B cell (primary cell): ENCODE data around the gene CD300LG. TPM values are rescaled to one million over a fixed set of nuclear protein-coding genes. Genes with fewer than 3 reads are reported as not detected.

Source experiments
- ATAC-seq: fragments of 200-7000 bp; cut with Tn5 transposase; one replicate; pipeline ENCODE4 v1.10.0; 2021; ENCODE audit warnings: low read depth, mild to moderate bottlenecking, moderate number of reproducible peaks, moderate library complexity
- CTCF ChIA-PET: fragments of 350-600 bp; sonication (Branson Sonifier 250); formaldehyde crosslinking; loops from one replicate; lab custom pipeline; 2021; ENCODE audit warnings: antibody characterized with exemption, inconsistent platforms; lab: Charles Lee
- POLR2A ChIA-PET: fragments of 350-600 bp; sonication (Branson Sonifier 250); formaldehyde crosslinking; loops from one replicate; lab custom pipeline; 2021; ENCODE audit warnings: antibody characterized with exemption; lab: Charles Lee
- DNase-seq: peaks from one replicate; pipeline ENCODE4 v3.0.0; 2013
- H2AFZ ChIP-seq: 2 replicates; pipeline ENCODE4 v1.6.1; 2012; ENCODE audit warnings: mild to moderate bottlenecking, low read depth, low read length; ENCODE audit not compliant: insufficient read depth, poor library complexity, severe bottlenecking
- H3K27ac ChIP-seq, 2 donors: 1 replicate in 1 of 2; 2 replicates in 1 of 2; pipeline ENCODE4 v1.5.1; 2012 to 2013; ENCODE audit warnings: low read length in 2 of 2, mild to moderate bottlenecking in 2 of 2, moderate library complexity in 1 of 2
- H3K27me3 ChIP-seq, 4 experiments: fragments of 200-600 bp in 1 of 4; sonication (generic) in 1 of 4; replicated peaks in 1 of 4; 1 replicate in 2 of 4; 2 replicates in 2 of 4; pipeline versions ENCODE4 v1.6.1 to v1.7.0; 2013 to 2016; ENCODE audit warnings: low read length in 3 of 4, mild to moderate bottlenecking in 2 of 4, mixed read lengths in 1 of 4, moderate library complexity in 1 of 4; ENCODE audit not compliant: insufficient read depth in 4 of 4, control insufficient read depth in 3 of 4; ENCODE audit errors: control extremely low read depth in 1 of 4
- H3K36me3 ChIP-seq, 2 experiments: replicated peaks in 1 of 2; 1 replicate in 1 of 2; 2 replicates in 1 of 2; pipeline versions ENCODE4 v1.6.1 to v1.7.1; 2013; ENCODE audit warnings: low read length in 1 of 2; ENCODE audit not compliant: insufficient read depth in 2 of 2, control insufficient read depth in 1 of 2; ENCODE audit errors: control extremely low read depth in 1 of 2, extremely low read depth in 1 of 2
- H3K4me1 ChIP-seq, 2 donors: fragments of 200-600 bp in 1 of 2; sonication (generic) in 1 of 2; 1 replicate in 1 of 2; 2 replicates in 1 of 2; pipeline versions ENCODE4 v1.5.1 to v1.6.1; 2013 to 2017; ENCODE audit warnings: low read length in 2 of 2; ENCODE audit not compliant: control insufficient read depth in 2 of 2, insufficient read depth in 2 of 2
- H3K4me2 ChIP-seq: replicated peaks from 2 replicates; pipeline ENCODE3; 2012; ENCODE audit warnings: mild to moderate bottlenecking, low read depth, low read length; ENCODE audit not compliant: poor library complexity, severe bottlenecking
- H3K4me3 ChIP-seq, 5 experiments: fragments of 200-600 bp in 1 of 5; sonication (generic) in 1 of 5; 1 replicate in 3 of 5; 2 replicates in 2 of 5; pipeline versions ENCODE4 v1.5.1 to v1.7.0; 2011 to 2016; ENCODE audit warnings: low read length in 4 of 5, mild to moderate bottlenecking in 4 of 5, low read depth in 2 of 5, control low read depth in 1 of 5, moderate library complexity in 1 of 5; ENCODE audit not compliant: insufficient read depth in 1 of 5; ENCODE audit errors: control extremely low read depth in 1 of 5, extremely low read depth in 1 of 5
- H3K79me2 ChIP-seq: fragments of 200-600 bp; sonication (generic); one replicate; pipeline ENCODE4 v1.6.0; 2016; ENCODE audit warnings: low read length; ENCODE audit not compliant: control insufficient read depth, insufficient read depth
- H3K9ac ChIP-seq: fragments of 200-600 bp; sonication (generic); 2 replicates; pipeline ENCODE4 v1.6.1; 2017; ENCODE audit warnings: mild to moderate bottlenecking, low read length, moderate library complexity
- H3K9me3 ChIP-seq, 3 donors: one replicate each; pipeline versions ENCODE4 v1.6.1 to v1.7.1; 2013; ENCODE audit warnings: low read length in 2 of 3; ENCODE audit not compliant: control insufficient read depth in 2 of 3, insufficient read depth in 1 of 3; ENCODE audit errors: control extremely low read depth in 1 of 3
- H4K20me1 ChIP-seq: 2 replicates; pipeline ENCODE4 v1.6.0; 2012; ENCODE audit warnings: mild to moderate bottlenecking, low read length; ENCODE audit not compliant: insufficient read depth, control insufficient read depth, poor library complexity, severe bottlenecking
- H3K27ac Mint-ChIP-seq: one replicate; pipeline ENCODE4 v1.8.0; 2021; ENCODE audit warnings: mixed read lengths
- H3K27me3 Mint-ChIP-seq: one replicate; pipeline ENCODE4 v1.8.0; 2021; ENCODE audit warnings: mixed read lengths
- H3K4me1 Mint-ChIP-seq: one replicate; pipeline ENCODE4 v1.8.0; 2021; ENCODE audit warnings: mixed read lengths
- H3K4me3 Mint-ChIP-seq: one replicate; pipeline ENCODE4 v1.8.0; 2021; ENCODE audit warnings: mixed read lengths
- H3K9me3 Mint-ChIP-seq: one replicate; pipeline ENCODE4 v1.8.0; 2022; ENCODE audit warnings: mixed read lengths; ENCODE audit not compliant: insufficient read depth
- EZH2 ChIP-seq: IDR thresholded peaks from 2 replicates; pipeline ENCODE4 v1.6.1; 2012; ENCODE audit warnings: borderline replicate concordance, low read depth, mild to moderate bottlenecking, moderate library complexity, low read length; ENCODE audit not compliant: insufficient read depth, poor library complexity, severe bottlenecking
- WGBS: methylation state at CpG from one replicate; pipeline ENCODE4 v1.1.5; 2013; ENCODE audit warnings: missing lambda C conversion rate; ENCODE audit not compliant: insufficient coverage; 5-methylcytosine and 5-hydroxymethylcytosine counted together
- intact Hi-C: fragments of 100-400 bp; cut with micrococcal nuclease; formaldehyde crosslinking; loops from one replicate; pipeline ENCODE4 v1.10.0; 2022
- polyA plus RNA-seq: library from polyadenylated mRNA; depleted of rRNA; stranded (reverse); fragments of >200 nt; gene quantifications from 2 replicates; pipeline ENCODE4 v1.2.3, GENCODE V29; 2012
- total RNA-seq, 2 donors: library from RNA; stranded (reverse); fragments of 120-200 nt in 1 of 2; gene quantifications; 1 replicate in 1 of 2; 2 replicates in 1 of 2; pipeline versions ENCODE4 v1.2.3 to v1.2.4, GENCODE V29; 2013 to 2022
- TF ChIP-seq, protein P1 (sequence below): fragments of 200-600 bp; IDR thresholded peaks from one replicate; pipeline ENCODE4 v1.8.0; 2022; ENCODE audit warnings: antibody characterized with exemption, mild to moderate bottlenecking

The CD300LG gene
- total and polyA plus RNA-seq, 2 donors (not counting 1 experiment from before 2014, with no cell fraction given): not detected

DNA sequence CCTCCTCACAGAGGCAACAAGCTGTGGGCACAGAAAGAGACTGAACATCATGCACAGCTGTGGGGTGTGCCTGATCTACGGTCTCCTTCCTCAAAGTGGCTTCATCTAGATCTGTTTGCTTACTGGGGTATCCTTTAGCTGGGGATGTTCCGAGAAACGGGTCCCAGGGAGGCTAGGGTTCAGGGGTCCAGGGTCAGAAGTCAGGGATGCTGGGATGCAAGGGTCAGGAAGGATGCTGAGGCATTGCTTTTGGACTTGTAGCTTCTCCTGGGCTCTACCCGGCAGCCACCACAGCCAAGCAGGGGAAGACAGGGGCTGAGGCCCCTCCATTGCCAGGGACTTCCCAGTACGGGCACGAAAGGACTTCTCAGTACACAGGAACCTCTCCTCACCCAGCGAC, 6.6 kb downstream of the CD300LG start:
- Histone ChIP-seq H3K4me3 (no peak overlapping the region), H3K27ac (no peak overlapping the region), H3K9me3 (peaks cover 0 to 13% (median 0%) of the 10 kb centered on the region in 3 donors), H2AFZ (no peak overlapping the region), H3K4me1 (no peaks in the 10 kb centered on the region), H4K20me1 (no peaks in the 10 kb centered on the region), H3K9ac (no peak overlapping the region), H3K36me3 (no peaks in the 10 kb centered on the region), H3K27me3 (peaks cover 0 to 27% (median 2%) of the 10 kb centered on the region in 4 experiments), H3K79me2 (no peaks in the 10 kb centered on the region), H3K4me2 (no peak overlapping the region)
- H3K27ac Mint-ChIP-seq: no peak overlapping the region
- ChIA-PET CTCF (no interaction called here), POLR2A (no interaction called here)
- no peak overlapping the region for H3K4me3 Mint-ChIP-seq
- H3K9me3 Mint-ChIP-seq: no peaks in the 10 kb centered on the region
- ATAC-seq: no peak
- H3K27me3 Mint-ChIP-seq: peaks cover 39% of the 10 kb centered on the region
- WGBS: 85% methylated on average over 7 of the region's 7 CpGs
- DNase-seq: no peak
- no peak for TF ChIP-seq EZH2
- TF ChIP-seq, protein P1, sequence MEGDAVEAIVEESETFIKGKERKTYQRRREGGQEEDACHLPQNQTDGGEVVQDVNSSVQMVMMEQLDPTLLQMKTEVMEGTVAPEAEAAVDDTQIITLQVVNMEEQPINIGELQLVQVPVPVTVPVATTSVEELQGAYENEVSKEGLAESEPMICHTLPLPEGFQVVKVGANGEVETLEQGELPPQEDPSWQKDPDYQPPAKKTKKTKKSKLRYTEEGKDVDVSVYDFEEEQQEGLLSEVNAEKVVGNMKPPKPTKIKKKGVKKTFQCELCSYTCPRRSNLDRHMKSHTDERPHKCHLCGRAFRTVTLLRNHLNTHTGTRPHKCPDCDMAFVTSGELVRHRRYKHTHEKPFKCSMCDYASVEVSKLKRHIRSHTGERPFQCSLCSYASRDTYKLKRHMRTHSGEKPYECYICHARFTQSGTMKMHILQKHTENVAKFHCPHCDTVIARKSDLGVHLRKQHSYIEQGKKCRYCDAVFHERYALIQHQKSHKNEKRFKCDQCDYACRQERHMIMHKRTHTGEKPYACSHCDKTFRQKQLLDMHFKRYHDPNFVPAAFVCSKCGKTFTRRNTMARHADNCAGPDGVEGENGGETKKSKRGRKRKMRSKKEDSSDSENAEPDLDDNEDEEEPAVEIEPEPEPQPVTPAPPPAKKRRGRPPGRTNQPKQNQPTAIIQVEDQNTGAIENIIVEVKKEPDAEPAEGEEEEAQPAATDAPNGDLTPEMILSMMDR: no peak
- intact Hi-C loops: no loop called here
- H3K4me1 Mint-ChIP-seq: no peaks in the 10 kb centered on the region

DNA sequence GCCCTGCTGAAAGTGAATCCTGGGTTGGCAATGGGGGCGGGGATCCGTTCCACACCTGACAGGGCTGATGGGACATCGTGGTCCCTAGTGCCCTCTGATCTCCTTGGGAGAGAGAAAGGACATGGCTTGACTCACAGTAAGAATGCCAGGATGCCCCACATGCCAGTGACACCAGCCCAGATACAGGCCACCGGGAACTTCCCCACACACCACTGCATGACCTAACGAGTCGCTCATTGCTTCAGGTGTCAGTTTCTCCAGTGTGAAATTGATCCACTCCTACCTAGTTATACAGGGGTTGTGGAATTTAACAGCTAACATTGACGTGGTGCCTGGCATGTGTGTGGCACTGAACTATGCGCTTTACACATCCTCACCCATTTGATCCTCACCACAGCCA, 7.5 kb downstream of the CD300LG start:
- H2AFZ ChIP-seq: no peak overlapping the region
- ChIA-PET CTCF (interaction anchor here (2.3 kb wide), 1 partner anchor 9 kb away, joined by 8 read pairs; no protein-coding TSS in a partner anchor), POLR2A (interaction anchor here (0.5 kb wide), 1 partner anchor 185 kb away, joined by 5 read pairs; no protein-coding TSS in a partner anchor)
- no peak overlapping the region for H3K4me3 Mint-ChIP-seq
- H3K4me1 Mint-ChIP-seq: no peaks in the 10 kb centered on the region
- H3K9me3 Mint-ChIP-seq: no peaks in the 10 kb centered on the region
- no peak overlapping the region for H3K9ac ChIP-seq
- no peaks in the 10 kb centered on the region for H3K79me2 ChIP-seq
- no peaks in the 10 kb centered on the region for H4K20me1 ChIP-seq
- H3K4me3 ChIP-seq: no peak overlapping the region
- H3K27me3 Mint-ChIP-seq: peaks cover 37% of the 10 kb centered on the region
- no peaks in the 10 kb centered on the region for H3K36me3 ChIP-seq
- no peak overlapping the region for H3K27ac Mint-ChIP-seq
- H3K27me3 ChIP-seq: peaks cover 0 to 27% (median 2%) of the 10 kb centered on the region in 4 experiments
- no peak for ATAC-seq
- no peak overlapping the region for H3K27ac ChIP-seq
- no peak for DNase-seq
- intact Hi-C loops: no loop called here
- H3K4me2 ChIP-seq: no peak overlapping the region
- peaks cover 0 to 13% (median 0%) of the 10 kb centered on the region in 3 donors for H3K9me3 ChIP-seq
- TF ChIP-seq EZH2: no peak
- TF ChIP-seq, protein P1: no peak
- no peaks in the 10 kb centered on the region for H3K4me1 ChIP-seq
- 81% methylated on average over 3 of the region's 8 CpGs for WGBS
